HFFc6 (cell line): ENCODE results near the gene SRL. TPM values are rescaled to one million over a fixed set of nuclear protein-coding genes. Genes with fewer than 3 reads are reported as not detected.

Source experiments
- DNase-seq: peaks from one replicate; pipeline ENCODE4 v3.0.0-alpha.2; 2018
- H3K27ac Mint-ChIP-seq: 2 replicates; pipeline ENCODE4 v1.8.0; 2020; ENCODE audit warnings: mild to moderate bottlenecking, mixed read lengths
- H3K27me3 Mint-ChIP-seq: 2 replicates; pipeline ENCODE4 v1.8.0; 2021; ENCODE audit warnings: mild to moderate bottlenecking, moderate library complexity, mixed read lengths; ENCODE audit not compliant: insufficient read depth
- H3K36me3 Mint-ChIP-seq: 2 replicates; pipeline ENCODE4 v1.8.0; 2021; ENCODE audit warnings: low read depth, mixed read lengths
- H3K4me1 Mint-ChIP-seq: 2 replicates; pipeline ENCODE4 v1.8.0; 2020; ENCODE audit warnings: low read depth, mixed read lengths
- H3K4me3 Mint-ChIP-seq: 2 replicates; pipeline ENCODE4 v1.8.0; 2020; ENCODE audit warnings: mild to moderate bottlenecking, moderate library complexity, mixed read lengths
- H3K9me3 Mint-ChIP-seq: 2 replicates; pipeline ENCODE4 v1.8.0; 2020; ENCODE audit warnings: mild to moderate bottlenecking, mixed read lengths
- total RNA-seq, 6 experiments: library from RNA; stranded (reverse); fragmentation: NEBNext Ultra II Directional; extraction: Animal tissue kit (Norgen Biotek cat#: 25700); gene quantifications; 2 replicates in 1 of 6; 3 replicates in 5 of 6; pipeline ENCODE4 v1.2.3, GENCODE V29; 2021
- TF ChIP-seq, protein P1 (sequence below): fragments of 200-600 bp; sonication (generic); IDR thresholded peaks from 2 replicates; pipeline ENCODE4 v1.5.0; 2021; ENCODE audit warnings: antibody characterized with exemption, mild to moderate bottlenecking

The SRL gene
- total RNA-seq, 6 experiments from 2014 or later = not detected

DNA sequence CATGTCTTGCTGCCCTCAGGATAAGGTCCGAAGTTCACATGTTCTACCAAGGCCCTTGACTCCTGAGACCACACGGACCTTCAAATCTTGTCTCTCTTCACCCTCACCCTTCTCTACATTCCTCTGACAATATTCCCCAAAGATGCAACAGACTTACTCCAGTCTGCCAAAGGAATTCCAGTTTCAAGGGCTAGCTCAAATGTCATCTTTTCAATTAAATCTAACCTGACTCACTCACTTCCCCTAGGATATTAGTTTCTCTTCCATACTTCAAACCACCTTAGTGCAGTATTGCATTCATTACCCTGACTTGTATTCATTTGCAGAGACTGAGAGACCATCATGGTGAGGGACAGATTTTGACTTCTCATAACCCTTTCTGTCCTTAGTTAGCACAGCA, 66.0 kb downstream of the SRL start:
- no peaks in the 10 kb centered on the region for H3K9me3 Mint-ChIP-seq
- TF ChIP-seq, protein P1, sequence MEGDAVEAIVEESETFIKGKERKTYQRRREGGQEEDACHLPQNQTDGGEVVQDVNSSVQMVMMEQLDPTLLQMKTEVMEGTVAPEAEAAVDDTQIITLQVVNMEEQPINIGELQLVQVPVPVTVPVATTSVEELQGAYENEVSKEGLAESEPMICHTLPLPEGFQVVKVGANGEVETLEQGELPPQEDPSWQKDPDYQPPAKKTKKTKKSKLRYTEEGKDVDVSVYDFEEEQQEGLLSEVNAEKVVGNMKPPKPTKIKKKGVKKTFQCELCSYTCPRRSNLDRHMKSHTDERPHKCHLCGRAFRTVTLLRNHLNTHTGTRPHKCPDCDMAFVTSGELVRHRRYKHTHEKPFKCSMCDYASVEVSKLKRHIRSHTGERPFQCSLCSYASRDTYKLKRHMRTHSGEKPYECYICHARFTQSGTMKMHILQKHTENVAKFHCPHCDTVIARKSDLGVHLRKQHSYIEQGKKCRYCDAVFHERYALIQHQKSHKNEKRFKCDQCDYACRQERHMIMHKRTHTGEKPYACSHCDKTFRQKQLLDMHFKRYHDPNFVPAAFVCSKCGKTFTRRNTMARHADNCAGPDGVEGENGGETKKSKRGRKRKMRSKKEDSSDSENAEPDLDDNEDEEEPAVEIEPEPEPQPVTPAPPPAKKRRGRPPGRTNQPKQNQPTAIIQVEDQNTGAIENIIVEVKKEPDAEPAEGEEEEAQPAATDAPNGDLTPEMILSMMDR = no peak
- no peak overlapping the region for H3K4me3 Mint-ChIP-seq
- no peak overlapping the region; the same call in 1 of the 2 replicates for H3K27ac Mint-ChIP-seq
- DNase-seq = no peak
- no peaks in the 10 kb centered on the region for H3K36me3 Mint-ChIP-seq
- no peaks in the 10 kb centered on the region; the same call in 1 of the 2 replicates for H3K27me3 Mint-ChIP-seq
- peaks cover 47% of the 10 kb centered on the region for H3K4me1 Mint-ChIP-seq

GRCh38 chr16:4172070-4172469, 69.8 kb downstream of the SRL start:
- Mint-ChIP-seq H3K27ac (peak overlapping the region; percentile 76), H3K36me3 (no peaks in the 10 kb centered on the region), H3K4me3 (peak overlapping the region; percentile 26; the same call in 1 of the 2 replicates), H3K9me3 (no peaks in the 10 kb centered on the region), H3K4me1 (peaks cover 46% of the 10 kb centered on the region), H3K27me3 (peaks cover 6% of the 10 kb centered on the region)
- TF ChIP-seq, protein P1 = no peak
- peak; percentile 79 for DNase-seq

GRCh38 chr16:4169415-4169814, 72.5 kb downstream of the SRL start:
- peaks cover 10% of the 10 kb centered on the region for H3K27me3 Mint-ChIP-seq
- H3K9me3 Mint-ChIP-seq = no peaks in the 10 kb centered on the region
- H3K4me1 Mint-ChIP-seq = peaks cover 26% of the 10 kb centered on the region
- DNase-seq = no peak
- H3K27ac Mint-ChIP-seq = no peak overlapping the region
- H3K4me3 Mint-ChIP-seq = no peak overlapping the region
- TF ChIP-seq, protein P1 = no peak
- no peaks in the 10 kb centered on the region for H3K36me3 Mint-ChIP-seq

DNA sequence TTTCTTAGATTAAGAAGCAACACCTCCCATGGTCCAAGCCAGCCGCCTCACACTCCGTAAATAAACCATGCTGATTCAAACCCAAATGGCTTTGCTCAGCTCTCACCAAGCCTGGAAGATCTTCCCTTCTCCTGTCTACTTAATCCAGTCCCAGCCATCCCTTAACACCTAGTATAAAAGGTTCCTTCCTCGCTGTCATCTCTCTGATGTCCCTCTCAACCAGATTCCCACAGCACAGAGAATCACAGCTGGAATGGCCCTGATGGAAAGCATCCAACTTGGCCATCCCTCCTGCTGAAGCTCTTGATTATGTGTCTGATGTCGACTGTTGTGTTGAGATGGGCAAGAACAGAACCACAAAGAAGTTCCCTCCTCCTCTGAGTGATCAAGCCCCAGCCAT, 75.1 kb downstream of the SRL start:
- Mint-ChIP-seq H3K27me3 (peaks cover 10% of the 10 kb centered on the region), H3K4me1 (peaks cover 9% of the 10 kb centered on the region), H3K4me3 (no peak overlapping the region), H3K27ac (no peak overlapping the region), H3K9me3 (no peaks in the 10 kb centered on the region), H3K36me3 (no peaks in the 10 kb centered on the region)
- no peak for DNase-seq
- TF ChIP-seq, protein P1 = no peak

GRCh38 chr16:4160658-4161430, 81.0 kb downstream of the SRL start:
- peaks cover 9% of the 10 kb centered on the region for H3K27me3 Mint-ChIP-seq
- no peaks in the 10 kb centered on the region for H3K9me3 Mint-ChIP-seq
- H3K36me3 Mint-ChIP-seq = no peaks in the 10 kb centered on the region
- H3K4me3 Mint-ChIP-seq = no peak overlapping the region
- H3K4me1 Mint-ChIP-seq = peaks cover 6% of the 10 kb centered on the region; the same call in 1 of the 2 replicates
- TF ChIP-seq, protein P1 = peak; percentile 22; the same call in 1 of the 2 replicates
- H3K27ac Mint-ChIP-seq = no peak overlapping the region
- no peak for DNase-seq
